GM19351 (cell line): ENCODE data around the gene ATXN2.
"Not testable (repeated sequence)": the region's sequence is repeated elsewhere in the genome, so short reads cannot be mapped to it uniquely, and the experiment has no call there.

Source experiments
- ATAC-seq: cut with Tn5 transposase; IDR thresholded peaks from one replicate; pipeline ENCODE4 v1.9.1; 2021; ENCODE audit warnings: mild to moderate bottlenecking, moderate library complexity; ENCODE audit not compliant: unreplicated experiment

ATXN2 gene

GRCh38 chr12:111578276-111578970, 20.7 kb downstream of the ATXN2 start:
- ATAC-seq: no peak

GRCh38 chr12:111574797-111575443, 24.2 kb downstream of the ATXN2 start:
- no peak for ATAC-seq

GRCh38 chr12:111573476-111573875, 25.6 kb downstream of the ATXN2 start:
- no peak for ATAC-seq

- no peak for ATAC-seq
Observed at GRCh38 chr12:111570084-111570961, 28.8 kb downstream of the ATXN2 start.

- ATAC-seq: no peak
Observed at GRCh38 chr12:111569363-111570083, 29.6 kb downstream of the ATXN2 start.

- not testable (repeated sequence) for ATAC-seq
Observed at GRCh38 chr12:111560844-111561243, 38.3 kb downstream of the ATXN2 start.

- no peak for ATAC-seq
Observed at GRCh38 chr12:111558107-111558376, 41.1 kb downstream of the ATXN2 start.

GRCh38 chr12:111557271-111558106, 41.6 kb downstream of the ATXN2 start:
- no peak for ATAC-seq

GRCh38 chr12:111556676-111557075, 42.4 kb downstream of the ATXN2 start:
- ATAC-seq: no peak

- ATAC-seq: not testable (repeated sequence)
Observed at GRCh38 chr12:111555313-111555712, 43.8 kb downstream of the ATXN2 start.

GRCh38 chr12:111546758-111547383, 52.2 kb downstream of the ATXN2 start:
- ATAC-seq: no peak

GRCh38 chr12:111546171-111546570, 52.9 kb downstream of the ATXN2 start:
- ATAC-seq: no peak

- no peak for ATAC-seq
Observed at GRCh38 chr12:111544032-111544431, 55.1 kb downstream of the ATXN2 start.

GRCh38 chr12:111532751-111533150, 66.4 kb downstream of the ATXN2 start:
- ATAC-seq: no peak

- ATAC-seq: no peak
Observed at GRCh38 chr12:111529424-111530368, 69.4 kb downstream of the ATXN2 start.

- ATAC-seq: no peak
Observed at GRCh38 chr12:111523587-111524167, 75.4 kb downstream of the ATXN2 start.

GRCh38 chr12:111521801-111522200, 77.3 kb downstream of the ATXN2 start:
- no peak for ATAC-seq

GRCh38 chr12:111519937-111520336, 79.2 kb downstream of the ATXN2 start:
- no peak for ATAC-seq
